Progenitor cell of endocrine pancreas (in vitro differentiated cells): ENCODE data around the gene AOX1. TPM values are rescaled to one million over a fixed set of nuclear protein-coding genes. Genes with fewer than 3 reads are reported as not detected.
"Not testable (repeated sequence)": the region's sequence is repeated elsewhere in the genome, so short reads cannot be mapped to it uniquely, and the experiment has no call there.

Experiments used
- DNase-seq: peaks from one replicate; pipeline ENCODE4 v3.0.0; 2021; ENCODE audit warnings: low spot score; ENCODE audit not compliant: unreplicated experiment
- H3K27ac Mint-ChIP-seq: 2 replicates; pipeline ENCODE4 v1.8.0; 2021; ENCODE audit warnings: mild to moderate bottlenecking, moderate library complexity, mixed read lengths
- H3K27me3 Mint-ChIP-seq: 2 replicates; pipeline ENCODE4 v1.8.0; 2021; ENCODE audit warnings: mixed read lengths
- H3K36me3 Mint-ChIP-seq: 2 replicates; pipeline ENCODE4 v1.8.0; 2022; ENCODE audit warnings: mixed read lengths; ENCODE audit not compliant: insufficient read depth
- H3K4me1 Mint-ChIP-seq: 2 replicates; pipeline ENCODE4 v1.8.0; 2021; ENCODE audit warnings: low read depth, mixed read lengths
- H3K4me3 Mint-ChIP-seq: 2 replicates; pipeline ENCODE4 v1.8.0; 2021; ENCODE audit warnings: low read depth, mild to moderate bottlenecking, moderate library complexity, mixed read lengths
- H3K9me3 Mint-ChIP-seq: 2 replicates; pipeline ENCODE4 v1.8.0; 2021; ENCODE audit warnings: low read depth, mixed read lengths
- CTCF ChIP-seq: fragments of 200-600 bp; sonication (generic); IDR thresholded peaks from one replicate; pipeline ENCODE4 v1.5.0; 2021; ENCODE audit warnings: antibody characterized with exemption, mild to moderate bottlenecking; ENCODE audit not compliant: unreplicated experiment
- long read RNA-seq: library from polyadenylated mRNA; unstranded; transcript quantifications from one replicate; pipeline ENCODE4 v2.0.0, GENCODE V29; 2020
- total RNA-seq: library from RNA; stranded (reverse); gene quantifications from 2 replicates; pipeline ENCODE4 v1.2.1, GENCODE V29; 2021

Gene AOX1
- 4.1 and 5.5 TPM in 2 replicates for total RNA-seq
- long read RNA-seq, partial matches to known transcripts, result 4 of 8 reads
- long read RNA-seq, other reads (novel, unspliced or antisense), result 4 of 8 reads

DNA sequence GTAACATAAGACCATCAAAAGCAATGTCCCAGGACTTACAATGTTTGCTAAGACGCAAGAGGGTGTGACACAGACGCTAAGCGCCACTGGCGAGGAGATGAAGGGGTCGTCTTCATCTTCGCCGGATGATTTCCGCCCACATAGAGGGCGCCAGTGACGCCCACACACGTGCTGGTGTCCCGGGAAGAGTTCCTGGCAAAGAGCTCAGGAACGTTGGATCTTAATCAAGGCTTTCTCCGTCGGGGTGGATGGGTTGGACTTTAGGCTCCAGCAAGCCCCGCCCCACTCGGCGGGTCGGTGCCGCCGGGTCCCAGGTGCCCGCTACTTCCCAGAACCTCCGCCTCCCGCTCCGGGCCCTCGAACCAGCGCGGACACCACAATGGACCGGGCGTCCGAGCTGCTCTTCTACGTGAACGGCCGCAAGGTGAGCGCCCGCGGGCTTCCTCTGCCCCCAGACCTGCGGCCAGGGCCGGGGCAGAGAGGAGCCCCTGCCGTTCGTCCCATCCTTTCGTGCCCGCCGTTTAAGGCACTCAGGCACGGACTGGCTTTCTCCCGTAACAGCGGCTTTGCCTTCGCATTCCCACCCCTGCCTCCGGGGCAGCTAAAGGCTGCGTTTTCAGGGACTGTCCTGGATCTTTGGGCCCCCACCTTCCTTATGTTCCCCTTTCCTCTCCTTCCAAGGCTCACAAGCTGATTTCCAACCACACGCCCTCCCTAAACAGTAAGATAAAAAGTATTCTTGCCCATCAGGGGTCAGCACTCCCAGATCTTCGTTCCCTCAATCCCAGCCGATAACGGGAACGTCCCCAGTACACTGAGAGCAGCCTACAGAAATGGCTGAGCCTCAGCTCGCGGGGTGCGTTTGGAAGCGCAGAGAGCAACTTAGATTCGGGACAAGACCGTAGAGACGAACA is at the start of gene AOX1:
AOX1 (plus strand) TSS at position 285 of the 914 bp plus-strand sequence; CDS start at position 380, 95 bp downstream.
- TF ChIP-seq CTCF, result no peak
- peak; percentile 22 for DNase-seq
- H3K27ac Mint-ChIP-seq, result no peak within 1 kb of the TSS
- peaks cover 35% of the 10 kb centered on the region for H3K27me3 Mint-ChIP-seq
- peak within 1 kb of the TSS; percentile 72 for H3K4me3 Mint-ChIP-seq
- H3K36me3 Mint-ChIP-seq, result no peaks in the 10 kb centered on the region
- H3K4me1 Mint-ChIP-seq, result peaks cover 23% of the 10 kb centered on the region
- H3K9me3 Mint-ChIP-seq, result no peaks in the 10 kb centered on the region

GRCh38 chr2:200538139-200538538 is 47.7 kb upstream of the AOX1 start:
- DNase-seq, result no peak
- Mint-ChIP-seq H3K9me3 (peaks cover 2% of the 10 kb centered on the region), H3K4me3 (no peak overlapping the region), H3K27ac (no peak overlapping the region), H3K27me3 (no peaks in the 10 kb centered on the region), H3K4me1 (no peaks in the 10 kb centered on the region), H3K36me3 (peaks cover 12% of the 10 kb centered on the region)
- no peak for TF ChIP-seq CTCF

DNA sequence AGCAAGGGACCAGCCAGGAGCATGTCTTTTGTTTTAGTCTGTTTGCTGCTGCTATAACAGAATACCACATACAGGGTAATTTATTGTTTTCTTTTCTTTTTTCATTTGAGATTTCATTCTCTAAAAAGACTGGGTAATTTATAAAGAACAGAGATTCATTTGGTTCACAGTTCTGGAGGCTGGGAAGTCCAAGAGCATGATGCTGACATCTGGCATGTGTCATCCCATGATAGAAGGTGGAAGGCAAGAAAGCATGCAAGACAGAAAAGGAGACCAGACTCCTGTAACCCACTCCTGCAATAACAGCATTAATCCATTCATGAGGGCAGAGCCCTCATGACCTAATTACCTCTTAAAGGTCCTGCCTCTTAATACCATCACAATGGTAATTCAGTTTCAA is 45.0 kb upstream of the AOX1 start:
- Mint-ChIP-seq H3K4me1 (no peaks in the 10 kb centered on the region), H3K4me3 (no peak overlapping the region), H3K9me3 (peaks cover 2% of the 10 kb centered on the region), H3K27me3 (no peaks in the 10 kb centered on the region), H3K36me3 (peaks cover 16% of the 10 kb centered on the region), H3K27ac (no peak overlapping the region)
- no peak for TF ChIP-seq CTCF
- no peak for DNase-seq

- DNase-seq, H3K4me3 Mint-ChIP-seq, H3K27me3 Mint-ChIP-seq, H3K27ac Mint-ChIP-seq, H3K4me1 Mint-ChIP-seq: not testable (repeated sequence)
- H3K9me3 Mint-ChIP-seq, result peaks cover 14% of the 10 kb centered on the region
- H3K36me3 Mint-ChIP-seq, result peaks cover 13% of the 10 kb centered on the region
Observed at GRCh38 chr2:200566596-200566995, 19.2 kb upstream of the AOX1 start.

DNA sequence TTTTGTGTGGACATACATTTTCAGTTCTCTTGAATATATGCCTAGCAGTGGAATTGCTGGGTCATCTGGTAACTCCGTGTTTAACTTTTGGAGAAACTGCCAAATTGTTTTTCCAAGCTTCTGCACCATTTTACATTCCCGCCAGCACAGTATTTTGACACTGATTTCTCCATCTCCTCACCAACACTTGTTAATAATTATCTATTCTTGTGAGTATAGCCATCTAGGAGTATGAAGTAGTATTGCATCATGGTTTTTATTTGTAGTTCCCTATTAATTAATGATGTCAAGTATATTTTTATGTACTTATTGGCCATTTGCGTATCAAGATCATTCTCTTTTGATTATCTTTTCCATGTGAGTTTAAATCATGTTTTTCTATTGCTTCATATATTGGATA is 17.9 kb upstream of the AOX1 start:
- no peak overlapping the region for H3K4me3 Mint-ChIP-seq

More for the DNA sequence above, 17.9 kb upstream of the AOX1 start:
- no peaks in the 10 kb centered on the region for H3K4me1 Mint-ChIP-seq
- no peak for DNase-seq
- no peaks in the 10 kb centered on the region for H3K27me3 Mint-ChIP-seq
- peaks cover 12% of the 10 kb centered on the region for H3K36me3 Mint-ChIP-seq
- no peak overlapping the region for H3K27ac Mint-ChIP-seq
- peaks cover 14% of the 10 kb centered on the region for H3K9me3 Mint-ChIP-seq
- no peak for TF ChIP-seq CTCF
